Epidermal melanocyte (primary cell): ENCODE data around the gene MYO5C.

Experiments
- DNase-seq: peaks from one replicate; pipeline ENCODE4 v3.0.0; 2011; ENCODE audit warnings: low spot score; ENCODE audit not compliant: insufficient read length

Gene MYO5C, protein sequence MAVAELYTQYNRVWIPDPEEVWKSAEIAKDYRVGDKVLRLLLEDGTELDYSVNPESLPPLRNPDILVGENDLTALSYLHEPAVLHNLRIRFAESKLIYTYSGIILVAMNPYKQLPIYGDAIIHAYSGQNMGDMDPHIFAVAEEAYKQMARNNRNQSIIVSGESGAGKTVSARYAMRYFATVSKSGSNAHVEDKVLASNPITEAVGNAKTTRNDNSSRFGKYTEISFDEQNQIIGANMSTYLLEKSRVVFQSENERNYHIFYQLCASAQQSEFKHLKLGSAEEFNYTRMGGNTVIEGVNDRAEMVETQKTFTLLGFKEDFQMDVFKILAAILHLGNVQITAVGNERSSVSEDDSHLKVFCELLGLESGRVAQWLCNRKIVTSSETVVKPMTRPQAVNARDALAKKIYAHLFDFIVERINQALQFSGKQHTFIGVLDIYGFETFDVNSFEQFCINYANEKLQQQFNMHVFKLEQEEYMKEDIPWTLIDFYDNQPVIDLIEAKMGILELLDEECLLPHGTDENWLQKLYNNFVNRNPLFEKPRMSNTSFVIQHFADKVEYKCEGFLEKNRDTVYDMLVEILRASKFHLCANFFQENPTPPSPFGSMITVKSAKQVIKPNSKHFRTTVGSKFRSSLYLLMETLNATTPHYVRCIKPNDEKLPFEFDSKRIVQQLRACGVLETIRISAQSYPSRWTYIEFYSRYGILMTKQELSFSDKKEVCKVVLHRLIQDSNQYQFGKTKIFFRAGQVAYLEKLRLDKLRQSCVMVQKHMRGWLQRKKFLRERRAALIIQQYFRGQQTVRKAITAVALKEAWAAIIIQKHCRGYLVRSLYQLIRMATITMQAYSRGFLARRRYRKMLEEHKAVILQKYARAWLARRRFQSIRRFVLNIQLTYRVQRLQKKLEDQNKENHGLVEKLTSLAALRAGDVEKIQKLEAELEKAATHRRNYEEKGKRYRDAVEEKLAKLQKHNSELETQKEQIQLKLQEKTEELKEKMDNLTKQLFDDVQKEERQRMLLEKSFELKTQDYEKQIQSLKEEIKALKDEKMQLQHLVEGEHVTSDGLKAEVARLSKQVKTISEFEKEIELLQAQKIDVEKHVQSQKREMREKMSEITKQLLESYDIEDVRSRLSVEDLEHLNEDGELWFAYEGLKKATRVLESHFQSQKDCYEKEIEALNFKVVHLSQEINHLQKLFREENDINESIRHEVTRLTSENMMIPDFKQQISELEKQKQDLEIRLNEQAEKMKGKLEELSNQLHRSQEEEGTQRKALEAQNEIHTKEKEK (N-terminal part only)

DNA sequence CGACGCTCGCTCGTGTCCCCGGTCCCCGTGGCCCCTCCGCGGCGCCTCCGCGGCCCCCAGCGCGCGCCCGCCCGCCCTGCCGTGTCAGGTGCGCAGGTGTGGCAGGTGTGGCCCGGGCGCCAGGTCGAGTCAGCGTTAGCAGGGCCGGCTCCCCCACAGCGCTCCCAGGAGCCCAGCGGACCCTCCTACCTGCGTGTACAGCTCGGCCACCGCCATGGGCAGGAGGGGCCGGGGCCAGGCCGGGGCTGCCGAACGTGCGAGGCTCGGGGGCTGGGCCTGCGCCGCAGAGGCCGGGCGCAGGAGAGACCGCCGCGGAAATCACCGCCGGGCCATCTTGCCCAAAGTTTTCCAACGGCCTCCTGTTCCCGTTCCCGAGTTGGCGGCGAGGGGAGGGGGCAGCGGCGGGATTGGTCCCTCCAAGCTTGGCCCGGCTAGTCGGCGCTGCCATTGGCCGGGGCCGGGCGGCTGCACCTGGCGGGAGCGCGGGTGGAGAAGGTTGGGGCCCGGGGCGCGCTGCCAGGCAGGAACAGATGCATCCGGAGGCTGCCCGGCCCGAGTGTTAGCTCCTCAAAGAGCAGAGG, at the start of gene MYO5C:
TSS of gene MYO5C (minus strand) at position 384 of the 581 bp plus-strand sequence. CDS start at position 216, 168 bp downstream.
- DNase-seq = no peak

DNA sequence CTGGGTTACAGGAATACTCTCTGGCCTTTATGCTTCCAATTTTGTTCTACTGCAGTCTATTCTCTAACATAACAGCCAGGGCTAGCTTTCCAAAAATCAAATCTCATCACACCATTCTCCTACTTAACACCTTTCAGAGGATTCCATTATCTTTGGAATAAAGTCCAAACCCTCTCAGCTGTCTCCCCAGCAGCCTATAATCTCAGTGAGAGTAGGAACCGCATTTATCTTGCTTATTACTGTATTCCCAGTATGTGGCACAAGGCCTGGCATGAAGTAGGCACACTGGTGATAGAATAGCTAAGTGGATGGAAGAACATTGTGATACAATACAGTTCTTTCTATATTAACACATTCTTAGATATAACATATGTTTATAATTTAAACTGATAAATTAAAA, 49.0 kb upstream of the MYO5C start:
- DNase-seq = no peak

DNA sequence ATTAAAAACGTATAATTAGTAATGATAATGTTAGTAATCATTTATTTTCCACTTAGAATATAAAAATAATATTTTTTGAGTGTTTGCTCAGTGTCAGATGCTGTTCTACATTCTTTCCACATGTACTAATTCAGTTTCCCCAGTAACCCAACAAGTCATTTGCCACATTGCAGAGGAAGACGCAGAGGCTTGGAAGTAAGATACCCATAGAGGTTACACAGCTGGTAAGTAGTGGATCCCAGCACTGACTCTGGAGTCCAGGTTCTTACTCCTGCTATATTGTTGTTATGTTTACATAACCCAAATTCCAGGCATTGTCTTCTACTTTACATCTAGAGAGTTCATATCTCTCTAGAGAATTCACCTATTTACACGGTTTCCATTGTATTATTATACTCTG, 48.2 kb upstream of the MYO5C start:
- no peak for DNase-seq

DNA sequence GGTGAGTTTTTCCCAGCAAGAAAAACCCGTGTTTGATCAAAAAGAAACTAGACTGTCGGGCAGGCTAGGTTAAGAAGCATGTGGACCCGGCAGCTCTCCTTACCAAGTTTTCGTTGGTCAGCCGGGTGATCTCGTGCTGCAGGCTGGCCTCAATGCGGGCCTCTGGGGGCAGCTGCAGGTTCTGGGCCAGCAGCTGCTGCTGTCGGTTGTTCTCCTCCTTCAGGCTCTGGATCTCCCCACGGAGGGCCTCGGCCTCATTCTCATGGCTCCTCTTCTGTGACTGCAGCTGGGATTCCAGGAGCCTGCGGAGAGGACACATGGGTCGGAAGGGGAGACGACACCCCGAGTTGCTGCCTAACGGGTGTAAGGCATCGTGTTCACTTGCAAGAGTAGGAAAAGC, 44.5 kb upstream of the MYO5C start:
- no peak for DNase-seq

DNA sequence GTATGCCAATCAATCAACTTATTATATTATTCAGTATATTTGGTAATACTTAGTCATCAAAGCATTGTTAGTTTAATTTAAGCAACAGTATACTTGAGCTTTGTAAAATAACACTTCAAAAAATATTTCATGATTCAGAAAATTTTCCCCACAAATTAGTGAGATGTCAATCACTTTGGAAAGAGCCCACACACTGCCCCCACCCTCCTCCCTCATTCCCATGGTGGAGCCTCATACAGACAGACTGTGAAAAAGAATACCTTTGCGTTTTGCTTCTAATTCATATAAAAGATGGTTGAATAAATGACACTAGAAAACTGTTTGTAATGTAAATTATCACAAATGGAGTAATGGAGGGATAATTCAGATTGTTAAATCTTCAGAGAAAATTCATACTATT, 43.3 kb upstream of the MYO5C start:
- DNase-seq = no peak

DNA sequence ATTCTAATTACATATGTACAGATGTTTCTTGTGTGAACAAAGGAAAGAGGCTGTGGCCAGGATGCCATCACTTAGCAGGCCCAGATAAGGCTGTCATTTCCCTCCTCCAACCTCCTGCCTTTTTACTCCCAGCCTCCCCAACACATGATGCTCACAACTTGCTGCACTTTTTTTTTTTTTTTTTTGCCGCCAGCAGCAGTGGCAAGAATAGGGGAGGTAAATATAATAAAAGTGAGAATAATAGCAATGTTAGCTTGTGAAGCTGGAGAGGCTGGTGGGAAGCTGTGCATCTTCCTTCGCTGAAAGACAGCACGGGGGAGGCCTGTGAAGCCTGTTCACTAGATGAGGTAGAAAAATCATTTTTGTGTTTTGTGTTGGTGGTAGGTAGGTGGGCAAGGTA, 42.5 kb upstream of the MYO5C start:
- DNase-seq = no peak

DNA sequence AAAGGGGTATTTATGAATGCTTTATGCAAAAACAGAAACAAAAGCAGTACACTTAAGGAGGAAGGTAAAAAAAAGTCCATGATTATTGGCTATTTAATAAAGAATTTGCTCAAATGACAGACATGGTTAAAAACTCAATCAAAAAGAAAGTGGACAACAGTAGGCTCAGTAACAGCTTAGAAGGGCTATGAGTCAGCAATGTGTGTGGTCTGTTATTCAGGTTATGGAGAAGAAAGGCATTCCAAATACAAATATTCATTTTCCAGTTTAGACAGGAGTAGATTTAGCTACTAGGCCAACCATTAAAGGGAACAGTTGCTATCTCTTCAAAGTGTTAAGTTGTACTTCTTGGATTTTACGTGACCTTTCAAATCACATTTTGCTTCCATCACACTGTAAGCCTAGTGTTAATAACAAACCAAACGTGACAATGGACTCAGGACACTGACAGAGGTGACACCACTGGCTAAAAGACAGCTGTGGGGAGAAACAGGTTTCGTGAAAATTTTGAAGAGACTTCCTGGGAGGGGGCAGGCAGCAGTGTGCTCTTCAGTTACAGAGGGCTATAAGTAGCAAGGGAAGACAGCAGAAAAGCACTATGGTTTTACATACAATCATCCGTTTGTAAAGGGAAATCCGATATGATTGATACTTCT, 41.7 kb upstream of the MYO5C start:
- no peak for DNase-seq

DNA sequence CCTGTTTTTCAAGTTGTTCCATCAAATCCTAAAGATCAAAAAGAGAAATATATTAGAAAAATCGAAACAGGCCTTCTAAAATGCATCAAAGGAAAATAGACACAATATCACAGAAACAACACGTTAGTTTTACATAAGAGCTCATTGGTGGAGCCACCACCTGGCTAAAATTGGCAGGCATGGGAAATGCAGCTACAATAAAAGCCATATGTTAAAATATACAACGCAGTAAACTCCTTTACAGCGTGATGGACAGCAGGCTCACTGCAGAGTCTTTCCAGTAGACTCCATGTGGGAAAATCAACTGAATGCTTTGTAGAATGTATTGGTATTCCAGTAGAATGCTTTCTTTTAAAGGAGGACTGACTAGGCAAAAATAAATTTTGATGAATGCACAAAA, 40.9 kb upstream of the MYO5C start:
- DNase-seq = no peak

DNA sequence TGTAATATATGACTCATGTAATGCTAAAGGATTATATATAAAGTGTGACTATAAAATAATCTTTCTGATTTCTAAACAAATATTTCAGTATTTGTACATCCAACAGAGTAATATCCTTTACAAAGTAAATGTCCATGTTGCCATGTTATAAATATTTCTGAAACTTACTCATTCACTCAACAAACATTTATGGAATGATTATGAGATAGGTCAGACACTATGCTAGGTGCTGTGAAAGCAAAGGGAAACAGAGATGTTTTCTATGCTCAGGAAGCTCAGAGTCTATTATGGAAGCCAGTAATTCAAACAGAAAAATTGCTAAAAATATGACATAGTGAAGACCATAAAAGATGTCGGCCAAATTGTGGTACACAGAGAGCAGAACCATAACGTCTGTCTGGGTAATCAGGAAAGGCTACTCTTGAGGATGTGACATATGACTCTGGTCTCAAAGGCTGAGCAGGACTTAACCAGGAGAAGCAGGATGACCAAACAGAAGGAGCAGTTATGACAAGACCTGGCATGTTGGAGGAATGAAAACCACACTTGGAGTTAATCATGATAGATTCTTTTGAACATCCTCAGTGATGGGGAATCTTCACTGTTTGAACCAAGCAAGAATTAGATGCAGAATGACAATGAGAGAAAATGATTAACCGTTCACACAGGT, 39.0 kb upstream of the MYO5C start:
- no peak for DNase-seq

DNA sequence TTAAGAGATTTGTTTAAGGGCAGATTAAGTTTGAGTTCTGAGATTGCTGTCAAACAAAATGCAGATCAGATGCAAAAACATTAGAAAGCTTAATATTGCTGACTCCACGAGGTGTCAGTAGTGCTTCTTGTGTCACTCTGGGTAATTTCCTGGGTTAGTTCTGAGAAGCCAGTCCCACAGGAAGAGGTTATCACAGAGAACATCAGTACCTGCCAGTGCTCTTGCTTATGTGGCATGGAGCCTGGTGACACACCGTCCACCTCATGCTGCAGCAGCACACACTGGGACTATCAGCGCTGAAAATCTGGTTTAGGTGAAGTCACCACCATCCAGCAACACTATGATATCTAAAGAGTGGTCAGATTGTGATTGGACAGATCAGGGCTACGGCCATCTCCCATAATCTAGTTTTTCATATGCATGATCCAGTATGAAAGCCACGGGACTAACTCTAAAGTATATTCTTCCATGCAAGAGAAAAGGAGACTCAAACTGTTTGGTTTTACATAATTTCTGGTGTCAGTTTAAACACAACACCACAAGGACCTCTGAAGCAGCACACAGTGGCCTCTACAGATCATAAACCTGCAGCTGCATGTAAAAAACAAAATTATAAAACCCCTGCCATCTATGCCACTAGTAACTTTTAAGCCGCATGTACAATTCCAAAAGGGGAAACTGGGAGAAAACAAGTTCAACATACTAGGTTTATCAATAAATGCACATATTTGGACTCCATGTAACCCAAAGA, 36.1 kb upstream of the MYO5C start:
- DNase-seq = no peak

DNA sequence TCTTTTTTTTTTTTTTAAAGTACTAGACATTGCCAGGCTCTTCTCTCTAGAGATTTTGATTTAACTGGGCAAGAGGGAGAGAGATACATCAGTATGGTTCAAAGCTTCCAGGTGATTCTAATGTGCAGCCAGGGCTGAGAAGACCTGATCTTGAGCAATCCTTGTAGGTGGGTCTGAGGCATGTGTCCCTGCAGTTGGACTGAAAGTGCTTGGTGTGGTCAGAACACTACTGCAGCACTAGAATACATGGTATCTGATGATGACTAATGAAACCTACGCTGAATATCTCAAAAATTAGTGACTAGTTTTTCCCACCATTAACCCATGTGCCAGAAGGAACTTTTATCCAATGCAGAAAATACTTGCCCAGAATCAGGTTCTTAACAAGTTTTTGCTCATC, 34.4 kb upstream of the MYO5C start:
- no peak for DNase-seq

DNA sequence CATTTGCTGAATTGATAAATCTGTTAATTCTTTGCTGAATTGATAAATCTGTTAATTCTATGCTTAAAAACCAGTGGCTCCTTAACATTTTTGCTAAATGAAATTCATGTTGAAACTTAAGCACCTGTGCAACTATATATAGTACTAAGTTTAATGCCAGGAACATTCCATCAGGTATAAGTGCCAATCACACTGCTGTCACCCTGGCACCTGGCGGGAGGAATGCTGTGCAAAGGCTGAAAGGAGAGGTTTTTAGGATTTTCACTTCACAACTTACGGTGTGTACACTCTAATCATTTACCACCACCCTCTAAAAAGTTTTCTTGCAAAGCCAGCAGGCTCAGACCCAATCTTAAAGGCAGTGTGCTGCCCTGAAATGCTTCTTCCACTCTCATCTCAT, 33.5 kb upstream of the MYO5C start:
- DNase-seq = no peak

DNA sequence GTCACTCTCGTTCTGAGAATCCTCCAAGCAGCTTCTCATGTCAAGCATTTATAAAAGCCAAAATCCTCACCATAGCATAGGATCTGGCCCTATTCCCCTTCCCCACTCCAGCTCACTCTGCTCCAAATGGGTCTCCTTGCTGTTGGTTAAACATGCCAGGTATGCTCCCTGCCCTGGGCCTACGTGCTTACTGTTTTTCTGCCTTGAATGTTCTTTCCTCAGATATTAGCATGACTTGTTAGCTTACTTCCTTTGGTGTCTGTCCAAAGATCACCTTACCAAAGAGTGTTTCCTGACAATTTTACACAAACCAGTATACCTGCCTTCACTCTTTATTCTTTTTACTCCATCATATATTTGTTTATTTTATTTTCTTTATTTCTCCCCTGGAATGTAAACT, 33.1 kb upstream of the MYO5C start:
- DNase-seq = no peak

DNA sequence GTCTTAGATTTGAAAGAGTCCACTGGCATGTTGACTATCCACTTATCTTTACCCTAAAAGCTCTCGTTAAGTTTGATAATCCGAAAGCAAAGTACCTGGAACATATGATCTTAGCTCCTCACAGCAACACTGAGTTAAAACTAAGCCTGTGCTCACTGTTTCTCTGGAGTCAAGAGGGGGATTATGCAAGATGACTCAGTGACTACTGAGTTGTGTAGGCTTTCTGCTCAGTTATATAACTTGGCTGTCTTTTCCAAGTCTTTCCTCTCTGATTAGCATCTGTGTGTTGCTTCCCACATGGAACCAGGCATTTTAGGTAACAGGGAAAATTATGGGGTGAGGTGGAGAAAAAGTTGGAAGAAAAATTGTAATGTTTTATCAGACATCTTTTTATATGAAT, 31.2 kb upstream of the MYO5C start:
- no peak for DNase-seq

DNA sequence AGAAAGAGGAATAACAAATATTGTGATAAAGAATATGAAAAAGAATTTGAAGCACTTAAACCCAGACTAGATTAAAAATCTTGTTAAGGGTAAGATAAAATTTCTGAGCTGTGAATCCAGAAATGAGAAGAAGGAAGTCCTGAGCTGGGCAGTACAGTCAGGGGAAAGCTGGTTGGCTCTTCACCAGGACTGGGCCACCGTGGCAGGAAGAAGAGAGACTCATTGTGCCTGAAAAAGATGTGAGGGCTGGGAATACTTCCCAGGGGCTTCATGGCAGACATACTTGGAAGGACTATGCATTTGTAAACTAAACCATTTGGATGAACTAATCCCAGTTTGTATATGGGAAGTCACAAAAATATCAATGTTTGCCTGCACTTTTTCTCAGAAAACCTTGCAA, 28.5 kb upstream of the MYO5C start:
- DNase-seq = no peak

DNA sequence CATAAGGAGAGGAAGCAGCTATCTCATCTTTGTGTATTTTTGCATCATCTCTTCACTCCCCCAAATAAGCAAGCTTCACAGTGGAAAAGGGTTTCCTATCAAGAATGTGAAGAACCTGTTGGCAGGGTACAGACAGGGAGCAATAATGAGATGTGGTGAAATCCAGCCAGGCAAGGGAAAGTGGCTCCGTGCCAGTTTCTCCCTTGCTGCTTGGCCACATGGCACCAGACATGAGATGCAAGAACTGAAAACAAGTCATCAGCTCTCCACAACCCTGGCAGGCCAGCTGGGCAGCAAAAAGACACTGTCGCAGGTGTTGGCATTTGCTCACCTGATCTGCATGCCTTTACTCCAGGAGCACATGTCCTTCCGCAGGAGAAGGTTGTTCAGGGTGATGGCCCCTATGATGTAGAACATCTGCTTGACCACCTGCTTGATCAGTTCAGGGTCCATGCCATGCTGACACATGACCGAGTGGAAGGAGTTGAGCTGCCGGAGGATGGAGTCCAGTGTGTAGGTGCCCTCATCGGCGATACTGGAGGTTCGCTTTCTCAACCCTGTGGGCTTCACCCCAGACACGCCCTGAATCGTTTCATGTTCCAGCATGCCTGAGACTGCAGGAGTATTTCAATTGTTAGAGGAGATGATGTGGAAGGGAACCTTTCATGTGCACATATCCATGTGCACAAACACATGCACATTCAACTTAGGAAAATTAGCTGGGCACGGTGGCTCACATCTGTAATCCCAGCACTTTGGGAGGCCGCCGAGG, 23.3 kb upstream of the MYO5C start:
- no peak for DNase-seq

DNA sequence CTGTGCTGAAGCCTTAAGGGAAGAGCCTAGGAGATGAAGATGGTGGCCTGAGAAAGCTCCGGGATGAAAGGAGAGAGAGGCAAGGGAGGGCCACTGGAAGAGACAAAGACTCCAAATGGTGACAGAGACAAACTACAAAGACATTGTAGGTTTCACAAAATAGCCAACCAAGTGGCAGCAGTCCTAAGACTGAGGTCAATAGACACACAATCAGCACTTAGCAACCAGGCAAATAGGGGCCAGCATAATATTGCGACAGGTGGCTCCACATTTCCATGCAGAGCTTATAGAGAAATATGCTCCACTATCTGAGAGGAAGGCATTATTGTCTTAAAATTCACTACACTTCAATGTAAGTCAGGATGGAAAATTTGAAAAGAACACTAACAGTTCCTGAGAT, 22.1 kb upstream of the MYO5C start:
- no peak for DNase-seq

DNA sequence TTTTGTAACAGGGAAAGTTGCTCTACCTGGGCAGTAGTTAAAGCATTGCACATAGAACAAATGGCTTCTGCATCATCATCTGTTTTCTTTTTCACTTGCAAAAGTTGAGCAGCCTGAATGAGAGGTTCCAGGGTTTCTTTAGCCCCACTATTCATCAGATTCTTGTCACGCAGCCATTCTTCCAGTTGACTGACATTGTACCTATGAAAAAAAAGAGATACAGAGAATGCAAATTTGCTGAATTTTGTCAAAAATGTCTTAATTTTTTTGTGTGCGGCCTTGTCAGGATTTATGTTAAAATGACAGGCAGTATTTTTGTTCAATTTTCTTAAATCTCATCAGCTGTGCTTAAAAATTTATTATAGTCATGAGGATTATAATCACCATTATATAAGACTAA, 21.4 kb upstream of the MYO5C start:
- DNase-seq = no peak

DNA sequence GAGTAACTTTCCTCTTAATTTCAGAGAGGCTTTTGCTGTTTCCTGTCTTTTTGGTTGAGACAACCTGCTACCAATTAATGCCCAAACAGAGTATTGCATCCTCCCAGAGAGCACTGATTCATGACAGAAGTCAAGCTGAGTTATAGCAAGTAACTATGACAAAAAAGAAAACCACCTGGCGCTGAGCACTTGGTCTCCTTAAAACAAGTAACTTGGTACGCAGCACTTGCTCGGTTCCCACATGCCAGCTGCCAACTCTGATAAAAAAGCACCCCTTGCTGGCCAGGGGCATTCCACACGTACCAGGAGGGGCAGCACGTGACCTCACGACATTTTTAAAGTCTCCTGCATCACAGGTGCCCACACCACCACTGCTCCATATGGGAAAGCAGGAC, 13.5 kb upstream of the MYO5C start:
- DNase-seq = no peak
